GM12878 (cell line): ENCODE results near the gene PDGFB. TPM values are rescaled to one million over a fixed set of nuclear protein-coding genes. Genes with fewer than 3 reads are reported as not detected.

Experiments
- ATAC-seq: fragments of 200-7000 bp; cut with Tn5 transposase; 3 replicates; pipeline ENCODE4 v1.9.1; 2020; ENCODE audit warnings: mild to moderate bottlenecking, moderate library complexity
- BruUV-seq: library from RNA; stranded (reverse); fragments of 400-500 nt; replicated peaks from 2 replicates; lab custom pipeline; 2021; lab: Mats Ljungman, UMichigan
- CTCF ChIA-PET: fragments of 300-600 bp; sonication (Branson Sonifier 250); formaldehyde crosslinking; extraction: SDS; loops from one replicate; lab custom pipeline; 2021; ENCODE audit warnings: inconsistent platforms; lab: Yijun Ruan, JAX
- POLR2A ChIA-PET: fragments of 350-600 bp; formaldehyde crosslinking; extraction: SDS; loops from one replicate; lab custom pipeline; 2021; ENCODE audit warnings: inconsistent platforms; lab: Charles Lee
- RAD21 ChIA-PET: fragments of 300-600 bp; sonication (Branson Sonifier 250); formaldehyde crosslinking; loops from one replicate; lab custom pipeline; 2023; ENCODE audit warnings: antibody characterized with exemption; ENCODE audit not compliant: unreplicated experiment; lab: Charles Lee
- SMC1A ChIA-PET: fragments of 300-600 bp; sonication (Branson Sonifier 250); formaldehyde crosslinking; loops from one replicate; lab custom pipeline; 2023; ENCODE audit not compliant: unreplicated experiment, uncharacterized antibody; lab: Charles Lee
- DNase-seq: peaks from one replicate; pipeline ENCODE4 v3.0.0-alpha.2; 2011; ENCODE audit warnings: low read depth, low spot score
- FAIRE-seq: peaks from 3 replicates; lab custom pipeline; 2011; peaks lifted over from hg19 to GRCh38; lab: Jason Lieb, UNC
- H2AFZ ChIP-seq: 2 replicates; pipeline ENCODE4 v1.6.0; 2011; ENCODE audit warnings: low read depth, low read length, control low read depth; ENCODE audit not compliant: control insufficient read depth
- H3K27ac ChIP-seq: 2 replicates; pipeline ENCODE4 v1.5.1; 2011; ENCODE audit warnings: control low read depth; ENCODE audit not compliant: control insufficient read depth, insufficient read depth
- H3K27me3 ChIP-seq, 2 experiments: replicated peaks in 1 of 2; 2 replicates each; pipeline versions ENCODE4 v1.6.0 to v1.6.1; 2011; ENCODE audit warnings: low read length in 1 of 2; ENCODE audit not compliant: control insufficient read depth in 2 of 2, insufficient read depth in 2 of 2
- H3K36me3 ChIP-seq, 2 experiments: 2 replicates each; pipeline ENCODE4 v1.5.1; 2011; ENCODE audit warnings: low read length in 1 of 2; ENCODE audit not compliant: control insufficient read depth in 2 of 2, insufficient read depth in 2 of 2
- H3K4me1 ChIP-seq: 2 replicates; pipeline ENCODE4 v1.6.1; 2011; ENCODE audit warnings: mild to moderate bottlenecking, low read length, moderate library complexity, mixed read lengths; ENCODE audit not compliant: control insufficient read depth, insufficient read depth
- H3K4me2 ChIP-seq: 2 replicates; pipeline ENCODE4 v1.6.0; 2011; ENCODE audit warnings: control low read depth; ENCODE audit not compliant: control insufficient read depth, insufficient read depth
- H3K4me3 ChIP-seq: fragments of 200-600 bp; sonication (generic); 2 replicates; pipeline ENCODE4 v1.5.1; 2016
- H3K79me2 ChIP-seq: 2 replicates; pipeline ENCODE4 v1.6.0; 2011; ENCODE audit warnings: low read length; ENCODE audit not compliant: control insufficient read depth, insufficient read depth
- H3K9ac ChIP-seq: 2 replicates; pipeline ENCODE4 v1.8.0; 2011; ENCODE audit warnings: low read length, control low read depth, mixed read lengths; ENCODE audit not compliant: control insufficient read depth, insufficient read depth
- H3K9me3 ChIP-seq: replicated peaks from 3 replicates; pipeline ENCODE4 v1.5.1; 2011; ENCODE audit warnings: mild to moderate bottlenecking, low read length; ENCODE audit not compliant: control insufficient read depth, insufficient read depth
- H4K20me1 ChIP-seq: 2 replicates; pipeline ENCODE4 v1.6.0; 2011; ENCODE audit not compliant: control insufficient read depth, insufficient read depth
- RELA ChIP-seq: fragments of 450-650 bp; IDR thresholded peaks from 2 replicates; pipeline ENCODE4 v1.8.0; 2014; ENCODE audit warnings: borderline replicate concordance; ENCODE audit not compliant: partially characterized antibody
- RFX5 ChIP-seq: IDR thresholded peaks from 2 replicates; pipeline ENCODE4 v1.6.1; 2011; ENCODE audit warnings: low read depth, low read length, improper control_type of control experiment
- TBL1XR1 ChIP-seq: IDR thresholded peaks from 2 replicates; pipeline ENCODE4 v1.6.1; 2012; ENCODE audit warnings: low read depth, low read length, improper control_type of control experiment
- TCF3 ChIP-seq: IDR thresholded peaks from 2 replicates; pipeline ENCODE4 v1.6.1; 2012; ENCODE audit warnings: low read depth, mild to moderate bottlenecking, low read length, borderline replicate concordance; ENCODE audit not compliant: insufficient read depth
- WGBS: methylation state at CpG from one replicate; pipeline ENCODE4 v1.1.6; 2016; ENCODE audit warnings: low lambda C conversion rate; ENCODE audit not compliant: insufficient replicate concordance, insufficient coverage; ENCODE audit errors: missing lambda C conversion rate; 5-methylcytosine and 5-hydroxymethylcytosine counted together
- in situ Hi-C: fragments of 300-500 bp; cut with MboI; formaldehyde crosslinking; loops from 9 replicates; pipeline ENCODE4 v1.14.3; 2018; ENCODE audit warnings: mixed read lengths
- intact Hi-C: fragments of 100-400 bp; cut with micrococcal nuclease; formaldehyde crosslinking; loops from one replicate; pipeline ENCODE4 v1.14.2; 2022; ENCODE audit not compliant: unreplicated experiment
- polyA plus RNA-seq, 11 experiments: library from polyadenylated mRNA; depleted of rRNA in 4 of 11; unstranded in 6 of 11; stranded (reverse) in 5 of 11; fragments of >200 nt; fragmentation: Nextera tagmentation in 4 of 11; fragmentation: Illumina TruSeq in 1 of 11; extraction: Ambion mirVana in 4 of 11; extraction: Trizol in 1 of 11; gene quantifications; 1 replicate in 1 of 11; 2 replicates in 10 of 11; pipeline versions ENCODE4 v1.2.1 to v1.2.3, GENCODE V29; 2011 to 2016; ENCODE audit warnings: inconsistent platforms in 2 of 11, missing spikeins in 2 of 11, low read depth in 1 of 11
- total RNA-seq, 4 experiments: library from RNA; depleted of rRNA in 3 of 4; stranded (reverse); fragments of >200 nt in 3 of 4; fragmentation: Illumina TruSeq in 1 of 4; extraction: Trizol in 1 of 4; gene quantifications; 2 replicates each; pipeline versions ENCODE4 v1.2.1 to v1.2.3, GENCODE V29; 2013 to 2021

Gene PDGFB
- total and polyA plus RNA-seq, 10 of the 15 experiments (the other 5 are each of a cell fraction or from before 2014, with no cell fraction given) = 0.13 to 1.1 (median 0.56) TPM; not detected in 1

- ChIA-PET RAD21 (interaction anchor here (0.8 to 1.0 kb wide), 2 partner anchors 27 to 80 kb away, joined by 3 to 4 read pairs; no protein-coding TSS in a partner anchor), POLR2A (interaction anchor here (0.7 to 0.8 kb wide), 2 partner anchors 16 to 419 kb away, joined by 3 read pairs; no protein-coding TSS in a partner anchor), SMC1A (interaction anchor here (0.7 kb wide), 1 partner anchor 21 kb away, joined by 3 read pairs; no protein-coding TSS in a partner anchor), CTCF (interaction anchor here (0.9 to 1.3 kb wide), 2 partner anchors 69 to 74 kb away, joined by 3 read pairs; no protein-coding TSS in a partner anchor)
- DNase-seq = no peak
- H3K4me2 ChIP-seq = no peak overlapping the region
- intact Hi-C loops = no loop called here
- H3K27me3 ChIP-seq = peaks cover 4 to 8% of the 10 kb centered on the region in 2 experiments
- FAIRE-seq = no peak
- TF ChIP-seq RELA (no peak), TBL1XR1 (no peak), TCF3 (no peak), RFX5 (no peak)
- no peak overlapping the region for H3K4me3 ChIP-seq
- no peaks in the 10 kb centered on the region for H3K36me3 ChIP-seq
- in situ Hi-C loops = no loop called here
- H2AFZ ChIP-seq = no peak overlapping the region
- H3K4me1 ChIP-seq = peaks cover 39% of the 10 kb centered on the region
- no peaks in the 10 kb centered on the region for H4K20me1 ChIP-seq
- no peak overlapping the region for H3K9ac ChIP-seq
- H3K9me3 ChIP-seq = no peaks in the 10 kb centered on the region
- ATAC-seq = no peak
- no peak overlapping the region for H3K27ac ChIP-seq
- no peaks in the 10 kb centered on the region for H3K79me2 ChIP-seq
- 16% methylated on average over 22 of the region's 22 CpGs for WGBS
- BruUV-seq = no TSS peak
Measured at GRCh38 chr22:39237318-39238100, 7.3 kb downstream of the PDGFB start.
